ENCODE data around the gene RNF151. TPM values are rescaled to one million over a fixed set of nuclear protein-coding genes. Genes with fewer than 3 reads are reported as not detected.

Gene RNF151
- total and polyA plus RNA-seq, 2 of the 13 experiments (the other 11 are each of a cell fraction or from before 2014, with no cell fraction given) = not detected

DNA sequence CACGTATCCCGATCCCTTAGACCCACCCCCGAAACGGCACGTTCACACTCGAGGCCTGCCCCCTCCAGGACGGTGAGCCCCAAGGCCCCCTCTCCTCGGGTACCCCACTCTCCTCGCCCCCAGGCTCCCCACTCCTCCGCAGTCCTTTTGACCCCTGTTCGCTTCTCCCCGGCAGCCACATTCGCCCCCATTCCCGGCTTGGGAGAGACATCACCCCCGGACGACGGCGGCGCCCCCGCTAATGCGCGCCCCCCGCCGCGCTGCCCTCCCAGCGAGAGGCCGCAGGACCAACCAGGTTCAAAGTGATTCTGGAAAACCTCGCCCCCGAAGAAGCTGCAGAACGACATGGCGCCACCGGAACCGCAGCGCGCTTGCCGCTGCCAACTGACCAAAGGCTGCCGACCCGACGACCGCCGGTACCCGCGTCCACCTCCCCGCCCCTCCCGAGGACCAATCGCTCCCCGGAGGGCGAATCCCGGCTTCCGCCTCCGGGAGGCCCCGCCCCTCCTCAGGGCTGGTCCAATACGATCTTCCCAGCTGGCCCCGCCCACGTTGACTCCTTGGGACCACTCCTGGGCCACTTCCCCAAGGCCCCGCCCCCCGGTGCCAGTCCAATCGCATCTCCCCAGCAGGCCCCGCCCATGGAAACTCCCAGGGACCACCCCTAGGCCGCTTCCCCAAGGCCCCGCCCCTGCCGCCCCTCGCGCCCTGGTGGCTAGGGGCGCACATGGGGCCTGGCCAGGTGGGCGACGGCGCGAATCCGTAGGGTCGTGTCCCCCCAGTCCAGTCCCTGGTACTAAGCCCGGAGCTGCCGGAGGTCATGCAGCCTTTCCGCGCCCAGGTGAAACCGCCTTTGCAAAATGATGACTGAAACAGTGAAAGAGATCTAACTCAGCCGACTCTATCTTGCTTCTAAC, 23.6 kb upstream of the RNF151 start, which contains the start of gene MSRB1 (continued):
- TF ChIP-seq, protein P1, sequence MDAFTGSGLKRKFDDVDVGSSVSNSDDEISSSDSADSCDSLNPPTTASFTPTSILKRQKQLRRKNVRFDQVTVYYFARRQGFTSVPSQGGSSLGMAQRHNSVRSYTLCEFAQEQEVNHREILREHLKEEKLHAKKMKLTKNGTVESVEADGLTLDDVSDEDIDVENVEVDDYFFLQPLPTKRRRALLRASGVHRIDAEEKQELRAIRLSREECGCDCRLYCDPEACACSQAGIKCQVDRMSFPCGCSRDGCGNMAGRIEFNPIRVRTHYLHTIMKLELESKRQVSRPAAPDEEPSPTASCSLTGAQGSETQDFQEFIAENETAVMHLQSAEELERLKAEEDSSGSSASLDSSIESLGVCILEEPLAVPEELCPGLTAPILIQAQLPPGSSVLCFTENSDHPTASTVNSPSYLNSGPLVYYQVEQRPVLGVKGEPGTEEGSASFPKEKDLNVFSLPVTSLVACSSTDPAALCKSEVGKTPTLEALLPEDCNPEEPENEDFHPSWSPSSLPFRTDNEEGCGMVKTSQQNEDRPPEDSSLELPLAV (CRISPR knock-in tag; conservative IDR thresholded peaks at IDR 0.05; ENCODE audit: low read depth) = no peak
- no peak for TF ChIP-seq HDAC6 (IDR thresholded peaks at IDR 0.05; ENCODE audit: low read depth, low read length)
- no peak for TF ChIP-seq ZNF138 (CRISPR knock-in tag; IDR thresholded peaks at IDR 0.05; ENCODE audit: low read depth)
- TF ChIP-seq BHLHE40 (IDR thresholded peaks at IDR 0.05; ENCODE audit: low read length) = no peak
- TF ChIP-seq, protein P2, sequence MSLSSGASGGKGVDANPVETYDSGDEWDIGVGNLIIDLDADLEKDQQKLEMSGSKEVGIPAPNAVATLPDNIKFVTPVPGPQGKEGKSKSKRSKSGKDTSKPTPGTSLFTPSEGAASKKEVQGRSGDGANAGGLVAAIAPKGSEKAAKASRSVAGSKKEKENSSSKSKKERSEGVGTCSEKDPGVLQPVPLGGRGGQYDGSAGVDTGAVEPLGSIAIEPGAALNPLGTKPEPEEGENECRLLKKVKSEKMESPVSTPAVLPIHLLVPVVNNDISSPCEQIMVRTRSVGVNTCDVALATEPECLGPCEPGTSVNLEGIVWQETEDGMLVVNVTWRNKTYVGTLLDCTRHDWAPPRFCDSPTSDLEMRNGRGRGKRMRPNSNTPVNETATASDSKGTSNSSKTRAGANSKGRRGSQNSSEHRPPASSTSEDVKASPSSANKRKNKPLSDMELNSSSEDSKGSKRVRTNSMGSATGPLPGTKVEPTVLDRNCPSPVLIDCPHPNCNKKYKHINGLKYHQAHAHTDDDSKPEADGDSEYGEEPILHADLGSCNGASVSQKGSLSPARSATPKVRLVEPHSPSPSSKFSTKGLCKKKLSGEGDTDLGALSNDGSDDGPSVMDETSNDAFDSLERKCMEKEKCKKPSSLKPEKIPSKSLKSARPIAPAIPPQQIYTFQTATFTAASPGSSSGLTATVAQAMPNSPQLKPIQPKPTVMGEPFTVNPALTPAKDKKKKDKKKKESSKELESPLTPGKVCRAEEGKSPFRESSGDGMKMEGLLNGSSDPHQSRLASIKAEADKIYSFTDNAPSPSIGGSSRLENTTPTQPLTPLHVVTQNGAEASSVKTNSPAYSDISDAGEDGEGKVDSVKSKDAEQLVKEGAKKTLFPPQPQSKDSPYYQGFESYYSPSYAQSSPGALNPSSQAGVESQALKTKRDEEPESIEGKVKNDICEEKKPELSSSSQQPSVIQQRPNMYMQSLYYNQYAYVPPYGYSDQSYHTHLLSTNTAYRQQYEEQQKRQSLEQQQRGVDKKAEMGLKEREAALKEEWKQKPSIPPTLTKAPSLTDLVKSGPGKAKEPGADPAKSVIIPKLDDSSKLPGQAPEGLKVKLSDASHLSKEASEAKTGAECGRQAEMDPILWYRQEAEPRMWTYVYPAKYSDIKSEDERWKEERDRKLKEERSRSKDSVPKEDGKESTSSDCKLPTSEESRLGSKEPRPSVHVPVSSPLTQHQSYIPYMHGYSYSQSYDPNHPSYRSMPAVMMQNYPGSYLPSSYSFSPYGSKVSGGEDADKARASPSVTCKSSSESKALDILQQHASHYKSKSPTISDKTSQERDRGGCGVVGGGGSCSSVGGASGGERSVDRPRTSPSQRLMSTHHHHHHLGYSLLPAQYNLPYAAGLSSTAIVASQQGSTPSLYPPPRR (CRISPR knock-in tag; IDR thresholded peaks at IDR 0.05; ENCODE audit: borderline replicate concordance) = 0 out of 2 replicates have a peak, but pooled peaks have one; percentile 55
- TF ChIP-seq, protein P3, sequence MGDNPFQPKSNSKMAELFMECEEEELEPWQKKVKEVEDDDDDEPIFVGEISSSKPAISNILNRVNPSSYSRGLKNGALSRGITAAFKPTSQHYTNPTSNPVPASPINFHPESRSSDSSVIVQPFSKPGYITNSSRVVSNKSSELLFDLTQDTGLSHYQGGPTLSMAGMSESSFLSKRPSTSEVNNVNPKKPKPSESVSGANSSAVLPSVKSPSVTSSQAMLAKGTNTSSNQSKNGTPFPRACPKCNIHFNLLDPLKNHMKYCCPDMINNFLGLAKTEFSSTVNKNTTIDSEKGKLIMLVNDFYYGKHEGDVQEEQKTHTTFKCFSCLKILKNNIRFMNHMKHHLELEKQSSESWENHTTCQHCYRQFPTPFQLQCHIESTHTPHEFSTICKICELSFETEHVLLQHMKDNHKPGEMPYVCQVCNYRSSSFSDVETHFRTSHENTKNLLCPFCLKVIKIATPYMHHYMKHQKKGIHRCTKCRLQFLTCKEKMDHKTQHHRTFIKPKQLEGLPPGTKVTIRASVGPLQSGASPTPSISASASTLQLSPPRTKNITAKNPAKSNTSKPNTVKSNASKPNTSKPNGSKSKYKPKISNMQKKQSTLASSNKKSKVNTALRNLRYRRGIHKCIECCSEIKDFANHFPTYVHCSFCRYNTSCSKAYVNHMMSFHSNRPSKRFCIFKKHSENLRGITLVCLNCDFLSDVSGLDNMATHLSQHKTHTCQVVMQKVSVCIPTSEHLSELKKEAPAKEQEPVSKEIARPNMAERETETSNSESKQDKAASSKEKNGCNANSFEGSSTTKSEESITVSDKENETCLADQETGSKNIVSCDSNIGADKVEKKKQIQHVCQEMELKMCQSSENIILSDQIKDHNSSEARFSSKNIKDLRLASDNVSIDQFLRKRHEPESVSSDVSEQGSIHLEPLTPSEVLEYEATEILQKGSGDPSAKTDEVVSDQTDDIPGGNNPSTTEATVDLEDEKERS (CRISPR knock-in tag; IDR thresholded peaks at IDR 0.05) = peak; percentile 72; the same call in 1 of the 2 replicates
- TF ChIP-seq ZNF343 (CRISPR knock-in tag; IDR thresholded peaks at IDR 0.05) = peak; percentile 76
- TF ChIP-seq, protein P4, sequence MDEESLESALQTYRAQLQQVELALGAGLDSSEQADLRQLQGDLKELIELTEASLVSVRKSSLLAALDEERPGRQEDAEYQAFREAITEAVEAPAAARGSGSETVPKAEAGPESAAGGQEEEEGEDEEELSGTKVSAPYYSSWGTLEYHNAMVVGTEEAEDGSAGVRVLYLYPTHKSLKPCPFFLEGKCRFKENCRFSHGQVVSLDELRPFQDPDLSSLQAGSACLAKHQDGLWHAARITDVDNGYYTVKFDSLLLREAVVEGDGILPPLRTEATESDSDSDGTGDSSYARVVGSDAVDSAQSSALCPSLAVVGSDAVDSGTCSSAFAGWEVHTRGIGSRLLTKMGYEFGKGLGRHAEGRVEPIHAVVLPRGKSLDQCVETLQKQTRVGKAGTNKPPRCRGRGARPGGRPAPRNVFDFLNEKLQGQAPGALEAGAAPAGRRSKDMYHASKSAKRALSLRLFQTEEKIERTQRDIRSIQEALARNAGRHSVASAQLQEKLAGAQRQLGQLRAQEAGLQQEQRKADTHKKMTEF (CRISPR knock-in tag; IDR thresholded peaks at IDR 0.05) = peak; percentile 26
- TF ChIP-seq ZNF670 (CRISPR knock-in tag; IDR thresholded peaks at IDR 0.05; ENCODE audit: borderline replicate concordance) = 0 out of 2 replicates have a peak, but pooled peaks have one; percentile 59
- TF ChIP-seq, protein P5, sequence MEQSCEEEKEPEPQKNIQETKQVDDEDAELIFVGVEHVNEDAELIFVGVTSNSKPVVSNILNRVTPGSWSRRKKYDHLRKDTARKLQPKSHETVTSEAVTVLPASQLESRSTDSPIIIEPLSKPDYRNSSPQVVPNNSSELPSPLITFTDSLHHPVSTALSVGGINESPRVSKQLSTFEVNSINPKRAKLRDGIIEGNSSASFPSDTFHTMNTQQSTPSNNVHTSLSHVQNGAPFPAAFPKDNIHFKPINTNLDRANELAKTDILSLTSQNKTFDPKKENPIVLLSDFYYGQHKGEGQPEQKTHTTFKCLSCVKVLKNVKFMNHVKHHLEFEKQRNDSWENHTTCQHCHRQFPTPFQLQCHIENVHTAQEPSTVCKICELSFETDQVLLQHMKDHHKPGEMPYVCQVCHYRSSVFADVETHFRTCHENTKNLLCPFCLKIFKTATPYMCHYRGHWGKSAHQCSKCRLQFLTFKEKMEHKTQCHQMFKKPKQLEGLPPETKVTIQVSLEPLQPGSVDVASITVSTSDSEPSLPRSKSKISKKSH (CRISPR knock-in tag; IDR thresholded peaks at IDR 0.05; ENCODE audit: borderline replicate concordance) = no peak
- TF ChIP-seq, protein P6, sequence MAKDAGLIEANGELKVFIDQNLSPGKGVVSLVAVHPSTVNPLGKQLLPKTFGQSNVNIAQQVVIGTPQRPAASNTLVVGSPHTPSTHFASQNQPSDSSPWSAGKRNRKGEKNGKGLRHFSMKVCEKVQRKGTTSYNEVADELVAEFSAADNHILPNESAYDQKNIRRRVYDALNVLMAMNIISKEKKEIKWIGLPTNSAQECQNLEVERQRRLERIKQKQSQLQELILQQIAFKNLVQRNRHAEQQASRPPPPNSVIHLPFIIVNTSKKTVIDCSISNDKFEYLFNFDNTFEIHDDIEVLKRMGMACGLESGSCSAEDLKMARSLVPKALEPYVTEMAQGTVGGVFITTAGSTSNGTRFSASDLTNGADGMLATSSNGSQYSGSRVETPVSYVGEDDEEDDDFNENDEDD (CRISPR knock-in tag; IDR thresholded peaks at IDR 0.05; ENCODE audit: borderline replicate concordance) = peak; percentile 80; the same call in 1 of the 2 replicates
- 0 out of 2 replicates have a peak, but pooled peaks have one; percentile 43 for TF ChIP-seq ZNF33B (CRISPR knock-in tag; IDR thresholded peaks at IDR 0.05)

Data from HepG2 (cell line).